Articular chondrocyte of knee joint (primary cell): ENCODE results near the gene CACFD1. TPM values are rescaled to one million over a fixed set of nuclear protein-coding genes. Genes with fewer than 3 reads are reported as not detected.

ENCODE experiments used
- total RNA-seq: library from RNA; depleted of rRNA; stranded (reverse); fragments of >200 nt; gene quantifications from 2 replicates; pipeline ENCODE4 v1.2.3, GENCODE V29; 2012

The CACFD1 gene
- total RNA-seq = 6.6 and 7.3 TPM in 2 replicates

DNA sequence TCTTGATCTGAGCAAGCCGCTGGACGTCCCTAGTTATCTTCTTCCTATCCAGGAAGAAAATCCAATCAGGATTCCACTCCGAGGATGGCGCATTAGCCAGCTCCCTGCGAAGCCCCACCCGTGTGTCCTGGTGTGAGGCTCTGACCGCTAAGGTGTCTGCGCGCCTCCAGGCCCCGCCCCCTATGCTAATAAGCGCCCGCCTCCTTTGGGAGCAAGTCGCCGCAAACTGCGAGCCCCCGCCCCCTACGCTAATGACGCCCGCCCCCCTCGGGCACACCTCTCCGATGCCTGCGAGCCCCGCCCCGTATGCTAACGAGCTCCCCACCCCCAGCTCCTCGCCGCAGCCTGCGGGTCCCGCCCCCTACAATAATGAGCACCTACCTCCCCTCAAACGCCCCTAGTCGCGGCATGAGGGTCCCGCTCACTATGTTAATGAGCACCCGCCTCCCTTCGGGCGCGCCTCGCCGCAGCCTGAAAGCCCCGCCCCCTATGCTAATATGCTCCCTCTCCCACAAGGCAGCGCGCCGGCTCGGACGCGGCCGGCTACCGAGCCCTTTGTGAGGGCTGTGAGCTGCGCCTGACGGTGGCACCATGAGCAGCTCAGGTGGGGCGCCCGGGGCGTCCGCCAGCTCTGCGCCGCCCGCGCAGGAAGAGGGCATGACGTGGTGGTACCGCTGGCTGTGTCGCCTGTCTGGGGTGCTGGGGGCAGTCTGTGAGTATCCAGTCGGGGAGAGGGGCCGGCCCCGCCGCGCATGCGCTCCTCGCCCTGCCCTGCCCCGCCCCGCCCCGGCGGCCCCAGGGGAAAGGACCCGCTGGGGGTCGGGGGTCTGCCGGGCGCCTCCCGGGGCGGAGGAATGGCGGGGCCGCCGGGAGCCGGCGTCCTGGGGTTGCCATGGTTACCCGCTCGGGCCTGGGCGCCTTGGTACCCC, at the start of gene CACFD1:
Gene CACFD1, plus strand, starts transcription at position 503 of the 929 bp plus-strand sequence. Its CDS starts 89 bp downstream, at position 592.

DNA sequence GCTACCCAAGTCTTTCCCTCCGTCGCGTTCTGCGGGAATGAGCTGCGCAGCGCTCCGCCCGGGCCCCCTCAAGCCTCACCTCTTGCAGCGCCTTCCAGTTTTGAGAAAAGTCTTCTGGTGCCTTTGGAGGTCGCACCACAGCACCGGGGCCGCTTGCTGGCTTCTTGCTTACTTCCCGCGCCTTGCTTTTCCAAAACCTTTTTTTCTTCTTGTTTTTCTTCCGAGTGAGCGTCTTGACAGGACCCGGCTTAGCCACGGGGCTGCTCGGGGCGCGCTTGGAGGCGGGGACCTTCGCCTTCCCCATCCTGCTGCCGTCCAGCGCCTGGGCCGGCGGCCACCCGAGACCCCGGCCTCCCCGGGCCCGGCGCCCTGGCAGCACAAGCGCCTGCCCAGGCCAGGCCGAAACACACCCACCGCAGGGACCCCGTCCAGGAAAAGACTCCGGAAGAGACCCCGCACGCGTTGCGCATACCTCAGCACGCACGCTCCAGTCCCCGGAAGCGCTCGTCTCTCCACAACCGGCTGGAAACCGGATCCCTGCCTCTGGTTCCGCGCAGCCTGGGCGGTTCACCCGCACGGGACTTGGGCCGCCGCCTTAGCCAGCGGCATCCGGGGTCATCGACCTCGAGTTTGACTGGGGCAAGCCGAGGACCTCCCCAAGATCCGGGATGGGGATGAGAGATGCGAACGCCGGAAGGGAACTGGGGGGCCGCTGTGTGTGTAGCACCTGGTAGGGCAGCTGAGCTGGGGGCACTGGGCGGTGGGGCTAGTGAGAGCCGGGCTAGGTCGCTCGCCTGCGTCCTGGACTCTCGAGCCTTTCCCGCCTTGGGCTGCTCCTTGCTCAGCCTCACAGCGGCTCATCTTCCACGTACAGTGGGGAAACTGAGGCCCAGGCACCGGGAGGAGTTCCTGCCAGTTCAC, 42.0 kb upstream of the CACFD1 start, which contains the start of gene REXO4:
Gene REXO4, minus strand, starts transcription at position 470 of the 921 bp plus-strand sequence. Its CDS starts 166 bp downstream, at position 304.

DNA sequence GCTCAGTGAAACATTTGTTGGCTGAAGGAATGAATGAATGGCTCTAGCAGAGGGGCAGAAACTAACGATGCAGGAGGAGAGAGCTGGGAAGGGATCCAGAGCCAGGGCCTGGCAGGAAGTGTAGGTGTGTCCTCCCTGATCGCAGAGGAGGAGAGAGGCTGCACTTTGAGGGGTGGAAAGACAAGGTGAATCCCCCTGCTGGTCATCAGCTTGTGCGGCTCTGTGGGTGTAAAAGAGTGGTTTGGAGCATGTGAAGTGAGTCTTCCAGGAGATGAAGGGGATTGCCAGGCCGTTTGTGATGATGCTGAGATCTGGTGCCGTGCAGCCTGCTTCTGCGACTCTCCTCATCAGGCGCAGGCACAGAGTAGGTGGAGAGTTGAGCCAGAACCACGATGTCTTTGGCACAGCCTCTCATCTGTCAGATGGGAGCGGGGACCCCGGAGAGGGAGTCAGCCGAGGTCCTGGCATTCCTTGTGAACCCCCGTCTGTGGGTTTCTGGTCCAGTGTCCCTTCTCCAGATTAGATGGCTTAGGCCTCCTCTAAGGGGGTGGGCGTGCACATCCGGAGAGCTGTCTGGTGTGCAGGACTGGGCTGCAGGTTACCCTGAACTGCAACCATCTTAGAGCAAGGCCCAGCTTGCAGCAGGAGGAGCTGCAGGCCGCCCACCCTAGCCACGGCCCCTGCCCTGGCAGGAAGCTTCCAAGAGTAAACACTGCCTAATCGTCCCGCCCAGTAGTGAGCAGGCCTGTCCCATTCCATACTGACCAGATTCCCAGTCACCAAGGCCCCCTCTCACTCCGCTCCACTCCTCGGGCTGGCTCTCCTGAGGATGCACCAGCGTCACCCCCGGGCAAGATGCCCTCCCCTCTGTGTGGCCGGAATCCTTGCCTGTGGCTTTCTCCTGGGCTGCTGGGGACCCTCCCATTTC, 37.9 kb upstream of the CACFD1 start, which contains the start of gene ADAMTS13:
Gene ADAMTS13, plus strand, starts transcription at position 753 of the 928 bp plus-strand sequence. Its CDS starts 77 bp downstream, at position 830.

DNA sequence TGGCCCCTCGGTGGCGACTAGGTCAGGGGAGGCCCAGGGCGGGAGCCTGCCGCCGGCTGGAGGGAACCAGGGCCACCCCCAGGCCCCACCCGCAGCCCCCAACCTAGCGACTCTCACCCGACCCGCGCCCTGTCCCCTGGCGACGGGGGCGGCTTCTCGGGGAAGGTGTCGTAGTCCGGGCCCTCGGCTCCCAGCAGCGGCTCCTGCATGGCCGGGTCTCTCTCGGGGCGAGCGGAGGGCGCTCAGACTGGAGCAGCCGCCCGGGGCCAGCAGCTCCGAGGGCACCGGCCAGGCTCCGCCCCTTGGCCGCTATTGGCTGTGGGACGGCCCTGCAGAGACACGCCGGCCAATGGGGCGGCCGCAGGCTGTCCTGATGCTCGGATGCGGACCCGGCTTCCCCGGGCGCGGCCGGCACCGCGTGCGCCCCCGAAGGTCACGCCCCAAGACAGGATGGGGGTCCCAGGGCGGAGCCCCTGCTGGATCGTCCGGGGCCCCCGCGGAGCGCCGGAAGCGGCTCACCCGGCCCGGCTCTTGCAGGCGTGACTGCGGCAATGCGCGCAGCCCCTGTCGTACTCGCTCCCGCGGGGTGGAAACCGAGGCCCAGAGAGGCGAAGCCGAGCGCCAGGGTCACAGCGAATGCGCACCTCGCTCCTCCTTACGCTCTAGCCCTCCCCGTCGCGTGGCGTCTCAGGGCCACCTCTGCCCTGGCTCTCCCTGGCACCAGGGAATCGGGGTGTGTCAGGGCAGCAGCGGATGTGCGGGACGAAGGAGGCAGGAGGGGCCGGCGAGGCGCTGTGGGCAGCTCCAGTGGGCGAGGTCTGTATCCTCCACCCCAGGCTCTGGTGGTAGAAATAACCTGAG, 19.3 kb downstream of the CACFD1 start, which contains the start of gene SLC2A6:
Gene SLC2A6, minus strand, starts transcription at position 249 of the 861 bp plus-strand sequence. Its CDS starts 40 bp downstream, at position 209.

Other genes starting within 250 kb of the CACFD1 start
- gene ABO, start 184.8 kb upstream of the CACFD1 start, total RNA-seq = not detected in 2 replicates
- 8.1 and 9.4 TPM in 2 replicates for gene SURF6, start 123.8 kb upstream of the CACFD1 start, total RNA-seq
- 14.3 and 15.9 TPM in 2 replicates for gene MED22, start 111.8 kb upstream of the CACFD1 start, total RNA-seq
- gene RPL7A, start 111.8 kb upstream of the CACFD1 start, total RNA-seq = 1,759 and 2,034 TPM in 2 replicates
- 25.6 and 28.0 TPM in 2 replicates for gene SURF1, start 103.5 kb upstream of the CACFD1 start, total RNA-seq
- gene SURF2, start 103.4 kb upstream of the CACFD1 start, total RNA-seq = 6.9 and 7.8 TPM in 2 replicates
- 405 and 413 TPM in 2 replicates for gene SURF4, start 83.9 kb upstream of the CACFD1 start, total RNA-seq
- 0.32 and 1.3 TPM in 2 replicates for gene STKLD1, start 83.6 kb upstream of the CACFD1 start, total RNA-seq
- 12.7 and 12.9 TPM in 2 replicates for gene REXO4, start 42.0 kb upstream of the CACFD1 start, total RNA-seq
- gene ADAMTS13, start 37.6 kb upstream of the CACFD1 start, total RNA-seq = 0.91 and 1.3 TPM in 2 replicates
- gene SLC2A6, start 19.1 kb downstream of the CACFD1 start, total RNA-seq = 8.3 and 8.9 TPM in 2 replicates
- gene MYMK, start 65.0 kb downstream of the CACFD1 start, total RNA-seq = not detected in 2 replicates
- 0.11 and 0.26 TPM in 2 replicates for gene ADAMTSL2, start 74.7 kb downstream of the CACFD1 start, total RNA-seq
- not detected in 2 replicates for gene FAM163B, start 149.4 kb downstream of the CACFD1 start, total RNA-seq
- gene DBH, start 176.4 kb downstream of the CACFD1 start, total RNA-seq = under 0.01 TPM in 1 of 2 replicates, not detected in the other